ENCODE data around the gene ZNF136. TPM values are rescaled to one million over a fixed set of nuclear protein-coding genes. Genes with fewer than 3 reads are reported as not detected.

ZNF136 gene
- total and polyA plus RNA-seq, 2 of the 13 experiments (the other 11 are each of a cell fraction or from before 2014, with no cell fraction given), result 2.5 to 10.2 TPM

DNA sequence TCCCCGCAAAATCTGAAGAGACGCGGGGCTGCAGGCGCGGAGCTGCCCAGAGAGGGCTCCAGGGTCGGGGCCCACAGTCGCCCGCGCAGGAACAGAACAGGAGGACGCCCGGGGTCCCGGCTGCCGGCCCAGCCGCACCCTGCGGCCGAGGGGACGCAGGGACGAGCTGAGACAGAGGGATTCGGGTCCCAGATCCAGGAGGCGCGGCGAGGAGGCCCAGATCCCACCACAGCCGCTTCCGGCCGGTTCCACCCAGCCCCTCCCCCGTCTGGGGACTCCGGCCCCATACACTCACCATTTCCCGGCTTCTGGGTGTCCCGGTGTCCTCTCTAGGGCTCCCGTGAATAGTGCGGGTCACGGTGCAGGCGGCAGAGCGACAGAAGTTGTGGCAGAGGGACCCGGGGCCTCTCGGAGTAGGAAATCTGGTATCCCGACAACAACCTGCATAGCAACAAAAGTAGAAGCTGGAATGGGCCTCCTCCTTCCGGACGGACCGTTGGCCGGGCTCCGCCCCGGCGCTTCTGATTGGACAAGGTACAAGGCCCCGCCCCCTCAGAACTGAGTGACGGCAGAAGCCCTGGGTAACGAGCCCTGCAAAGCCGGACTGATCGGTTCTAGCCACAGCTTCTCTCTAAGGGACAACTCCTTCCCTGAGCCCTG, 22.9 kb upstream of the ZNF136 start, which contains the start of gene ZNF20 (continued):
- TF ChIP-seq, protein P1, sequence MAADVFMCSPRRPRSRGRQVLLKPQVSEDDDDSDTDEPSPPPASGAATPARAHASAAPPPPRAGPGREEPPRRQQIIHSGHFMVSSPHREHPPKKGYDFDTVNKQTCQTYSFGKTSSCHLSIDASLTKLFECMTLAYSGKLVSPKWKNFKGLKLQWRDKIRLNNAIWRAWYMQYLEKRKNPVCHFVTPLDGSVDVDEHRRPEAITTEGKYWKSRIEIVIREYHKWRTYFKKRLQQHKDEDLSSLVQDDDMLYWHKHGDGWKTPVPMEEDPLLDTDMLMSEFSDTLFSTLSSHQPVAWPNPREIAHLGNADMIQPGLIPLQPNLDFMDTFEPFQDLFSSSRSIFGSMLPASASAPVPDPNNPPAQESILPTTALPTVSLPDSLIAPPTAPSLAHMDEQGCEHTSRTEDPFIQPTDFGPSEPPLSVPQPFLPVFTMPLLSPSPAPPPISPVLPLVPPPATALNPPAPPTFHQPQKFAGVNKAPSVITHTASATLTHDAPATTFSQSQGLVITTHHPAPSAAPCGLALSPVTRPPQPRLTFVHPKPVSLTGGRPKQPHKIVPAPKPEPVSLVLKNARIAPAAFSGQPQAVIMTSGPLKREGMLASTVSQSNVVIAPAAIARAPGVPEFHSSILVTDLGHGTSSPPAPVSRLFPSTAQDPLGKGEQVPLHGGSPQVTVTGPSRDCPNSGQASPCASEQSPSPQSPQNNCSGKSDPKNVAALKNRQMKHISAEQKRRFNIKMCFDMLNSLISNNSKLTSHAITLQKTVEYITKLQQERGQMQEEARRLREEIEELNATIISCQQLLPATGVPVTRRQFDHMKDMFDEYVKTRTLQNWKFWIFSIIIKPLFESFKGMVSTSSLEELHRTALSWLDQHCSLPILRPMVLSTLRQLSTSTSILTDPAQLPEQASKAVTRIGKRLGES (CRISPR knock-in tag; IDR thresholded peaks at IDR 0.05; ENCODE audit: borderline replicate concordance), result no peak
- no peak for TF ChIP-seq TBX2 (CRISPR knock-in tag; IDR thresholded peaks at IDR 0.05; ENCODE audit: borderline replicate concordance)
- no peak for TF ChIP-seq ZSCAN31 (CRISPR knock-in tag; IDR thresholded peaks at IDR 0.05; ENCODE audit: low read depth)
- TF ChIP-seq REL (CRISPR knock-in tag; conservative IDR thresholded peaks at IDR 0.05), result no peak
- no peak for TF ChIP-seq SAFB2 (CRISPR knock-in tag; IDR thresholded peaks at IDR 0.05; ENCODE audit: borderline replicate concordance, low read depth)
- TF ChIP-seq MXD4 (CRISPR knock-in tag; IDR thresholded peaks at IDR 0.05), result no peak
- no peak for TF ChIP-seq RARA (CRISPR knock-in tag; IDR thresholded peaks at IDR 0.05)
- TF ChIP-seq EEA1 (CRISPR knock-in tag; IDR thresholded peaks at IDR 0.05; ENCODE audit: borderline replicate concordance), result no peak
- TF ChIP-seq GABPB1 (CRISPR knock-in tag; IDR thresholded peaks at IDR 0.05), result peak; percentile 81
- no peak for TF ChIP-seq MYC (CRISPR knock-in tag; IDR thresholded peaks at IDR 0.05; ENCODE audit: borderline replicate concordance)
- TF ChIP-seq RBAK (CRISPR knock-in tag; IDR thresholded peaks at IDR 0.05), result no peak
- TF ChIP-seq JARID2 (CRISPR knock-in tag; IDR thresholded peaks at IDR 0.05; ENCODE audit: insufficient replicate concordance), result no peak
- TF ChIP-seq SALL1 (CRISPR knock-in tag; IDR thresholded peaks at IDR 0.05), result peak; percentile 35; the same call in 1 of the 2 replicates
- TF ChIP-seq ZNF564 (CRISPR knock-in tag; IDR thresholded peaks at IDR 0.05), result no peak
- no peak for TF ChIP-seq CREM (IDR thresholded peaks at IDR 0.05)
- TF ChIP-seq CREM (CRISPR knock-in tag; IDR thresholded peaks at IDR 0.05), result no peak
- no peak for TF ChIP-seq ATF7-NPFF (CRISPR knock-in tag; IDR thresholded peaks at IDR 0.05; ENCODE audit: low read depth)
- TF ChIP-seq ZSCAN25 (CRISPR knock-in tag; IDR thresholded peaks at IDR 0.05), result no peak
- TF ChIP-seq MATR3 (CRISPR knock-in tag; IDR thresholded peaks at IDR 0.05), result no peak
- no peak for TF ChIP-seq TCF7 (IDR thresholded peaks at IDR 0.05; ENCODE audit: low read depth)
- no peak for TF ChIP-seq ELF3 (CRISPR knock-in tag; IDR thresholded peaks at IDR 0.05)
- TF ChIP-seq GPN1 (CRISPR knock-in tag; IDR thresholded peaks at IDR 0.05; ENCODE audit: borderline replicate concordance), result no peak
- 0 out of 2 replicates have a peak, but pooled peaks have one; percentile 25 for TF ChIP-seq ZBTB2 (CRISPR knock-in tag; IDR thresholded peaks at IDR 0.05; ENCODE audit: low read depth)
- TF ChIP-seq ZSCAN29 (CRISPR knock-in tag; conservative IDR thresholded peaks at IDR 0.05), result no peak
- no peak for TF ChIP-seq ZMAT5 (CRISPR knock-in tag; IDR thresholded peaks at IDR 0.05; ENCODE audit: borderline replicate concordance, low read depth)
- TF ChIP-seq ZNF562 (CRISPR knock-in tag; IDR thresholded peaks at IDR 0.05; ENCODE audit: borderline replicate concordance), result no peak
- no peak for TF ChIP-seq ZNF589 (CRISPR knock-in tag; conservative IDR thresholded peaks at IDR 0.05)
- TF ChIP-seq CHD4 (IDR thresholded peaks at IDR 0.05; ENCODE audit: borderline replicate concordance, low read length), result no peak

All from HepG2 (cell line).